ENCODE measurements around the gene HAPLN2. TPM values are rescaled to one million over a fixed set of nuclear protein-coding genes. Genes with fewer than 3 reads are reported as not detected.

The HAPLN2 gene
- total and polyA plus RNA-seq, 2 donors (not counting 1 experiment from before 2014, with no cell fraction given), result 0.13 TPM; not detected in 1

DNA sequence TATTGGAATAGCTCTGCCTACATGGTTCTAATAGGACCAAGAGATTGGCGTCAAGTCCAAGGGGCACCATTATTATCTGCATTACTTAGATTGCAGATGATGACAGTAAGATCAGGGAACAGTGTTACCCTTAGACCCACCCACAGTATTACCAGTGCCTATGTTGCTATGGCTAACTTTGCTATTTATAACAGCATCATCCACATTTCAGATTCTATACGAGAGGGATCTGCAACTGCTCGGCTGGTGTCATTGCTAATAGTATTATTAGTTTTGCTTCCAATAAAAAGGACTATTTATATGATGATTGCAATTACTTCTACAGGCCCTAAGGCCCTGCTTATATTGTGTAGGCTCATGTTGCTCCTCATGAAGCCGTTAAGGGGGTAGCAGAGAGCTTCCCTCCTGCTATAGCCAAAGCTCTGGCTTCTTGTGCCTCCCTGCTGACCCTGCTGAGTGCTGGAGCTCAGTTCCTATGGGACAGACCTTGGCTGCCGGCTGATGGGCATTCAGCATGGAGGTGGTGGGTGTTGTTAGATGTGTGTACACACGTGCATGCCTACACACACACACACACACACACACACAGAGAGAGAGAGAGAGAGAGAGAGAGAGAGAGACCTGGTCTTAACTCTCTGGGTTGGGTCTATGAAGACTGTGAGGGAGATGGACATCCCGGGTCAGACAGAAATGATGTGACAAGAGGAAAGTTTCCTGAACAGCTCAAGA lies 24.0 kb downstream of the HAPLN2 start:
- H3K4me1 Mint-ChIP-seq, result peaks cover 23% of the 10 kb centered on the region
- Histone ChIP-seq H3K36me3 (replicated peaks in 1 of 2; ENCODE audit: control extremely low read depth in 1 of 2, control insufficient read depth in 1 of 2, extremely low read depth in 1 of 2, insufficient read depth in 2 of 2, low read length in 1 of 2) (no peaks in the 10 kb centered on the region), H3K9ac (ENCODE audit: low read length) (no peak overlapping the region), H3K27me3 (replicated peaks in 1 of 4; ENCODE audit: control extremely low read depth in 1 of 4, control insufficient read depth in 3 of 4, insufficient read depth in 4 of 4, low read length in 3 of 4) (peaks cover 0 to 87% (median 54%) of the 10 kb centered on the region in 4 experiments), H3K9me3 (ENCODE audit: control extremely low read depth in 1 of 3, control insufficient read depth in 2 of 3, insufficient read depth in 1 of 3, low read length in 2 of 3) (peaks cover 0 to 6% (median 0%) of the 10 kb centered on the region in 3 donors), H3K4me1 (ENCODE audit: control insufficient read depth in 2 of 2, insufficient read depth in 2 of 2, low read length in 2 of 2) (peaks cover 24 to 28% of the 10 kb centered on the region in 2 donors), H3K4me2 (replicated peaks; ENCODE audit: low read depth, low read length, poor library complexity, severe bottlenecking) (no peak overlapping the region), H4K20me1 (ENCODE audit: control insufficient read depth, insufficient read depth, low read length, poor library complexity, severe bottlenecking) (no peaks in the 10 kb centered on the region), H3K27ac (ENCODE audit: low read length in 2 of 2) (no peak overlapping the region), H2AFZ (ENCODE audit: insufficient read depth, low read depth, low read length, poor library complexity, severe bottlenecking) (no peak overlapping the region), H3K4me3 (ENCODE audit: control extremely low read depth in 1 of 5, extremely low read depth in 1 of 5, insufficient read depth in 1 of 5, low read depth in 2 of 5, low read length in 4 of 5) (no peak overlapping the region), H3K79me2 (ENCODE audit: control insufficient read depth, insufficient read depth, low read length) (no peaks in the 10 kb centered on the region)
- no peak overlapping the region for H3K27ac Mint-ChIP-seq
- intact Hi-C loops (cut with micrococcal nuclease), result no loop called here
- peak overlapping the region; percentile 78 for H3K4me3 Mint-ChIP-seq
- 35% methylated on average over 2 of the region's 7 CpGs for WGBS (ENCODE audit: insufficient coverage)
- DNase-seq, result no peak
- CTCF ChIA-PET, result interaction anchor here (0.5 to 4.6 kb wide), 8 partner anchors 15 to 258 kb away, joined by 3 to 29 read pairs (median 4); no protein-coding TSS in a partner anchor
- peaks cover 83% of the 10 kb centered on the region for H3K27me3 Mint-ChIP-seq
- TF ChIP-seq, protein P1, sequence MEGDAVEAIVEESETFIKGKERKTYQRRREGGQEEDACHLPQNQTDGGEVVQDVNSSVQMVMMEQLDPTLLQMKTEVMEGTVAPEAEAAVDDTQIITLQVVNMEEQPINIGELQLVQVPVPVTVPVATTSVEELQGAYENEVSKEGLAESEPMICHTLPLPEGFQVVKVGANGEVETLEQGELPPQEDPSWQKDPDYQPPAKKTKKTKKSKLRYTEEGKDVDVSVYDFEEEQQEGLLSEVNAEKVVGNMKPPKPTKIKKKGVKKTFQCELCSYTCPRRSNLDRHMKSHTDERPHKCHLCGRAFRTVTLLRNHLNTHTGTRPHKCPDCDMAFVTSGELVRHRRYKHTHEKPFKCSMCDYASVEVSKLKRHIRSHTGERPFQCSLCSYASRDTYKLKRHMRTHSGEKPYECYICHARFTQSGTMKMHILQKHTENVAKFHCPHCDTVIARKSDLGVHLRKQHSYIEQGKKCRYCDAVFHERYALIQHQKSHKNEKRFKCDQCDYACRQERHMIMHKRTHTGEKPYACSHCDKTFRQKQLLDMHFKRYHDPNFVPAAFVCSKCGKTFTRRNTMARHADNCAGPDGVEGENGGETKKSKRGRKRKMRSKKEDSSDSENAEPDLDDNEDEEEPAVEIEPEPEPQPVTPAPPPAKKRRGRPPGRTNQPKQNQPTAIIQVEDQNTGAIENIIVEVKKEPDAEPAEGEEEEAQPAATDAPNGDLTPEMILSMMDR (IDR thresholded peaks at IDR 0.05), result no peak
- TF ChIP-seq EZH2 (IDR thresholded peaks at IDR 0.05; ENCODE audit: borderline replicate concordance, insufficient read depth, low read depth, low read length, poor library complexity, severe bottlenecking), result no peak
- POLR2A ChIA-PET, result no interaction called here
- H3K9me3 Mint-ChIP-seq (ENCODE audit: insufficient read depth), result no peaks in the 10 kb centered on the region
- no peak for ATAC-seq (ENCODE audit: low read depth)

DNA sequence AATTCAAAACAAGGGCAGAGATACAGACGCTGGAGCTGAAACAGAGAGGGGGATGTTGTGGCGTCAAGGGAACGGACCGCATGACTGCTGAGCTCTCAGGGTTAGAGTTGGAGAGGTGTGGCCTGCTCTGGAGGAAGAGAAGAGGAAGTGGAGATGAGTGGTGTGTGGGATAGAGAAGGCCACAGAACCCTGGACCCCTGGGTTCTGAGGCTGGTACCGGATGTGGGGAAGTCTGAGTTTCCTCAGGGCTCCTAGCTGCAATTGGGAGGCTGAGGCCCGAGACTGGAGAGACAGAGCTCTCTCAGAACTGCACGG lies 24.5 kb downstream of the HAPLN2 start:
- peaks cover 0 to 87% (median 53%) of the 10 kb centered on the region in 4 experiments for H3K27me3 ChIP-seq (replicated peaks in 1 of 4; ENCODE audit: control extremely low read depth in 1 of 4, control insufficient read depth in 3 of 4, insufficient read depth in 4 of 4, low read length in 3 of 4)
- peak; percentile 26 for ATAC-seq (ENCODE audit: low read depth)
- Mint-ChIP-seq H3K27me3 (peaks cover 83% of the 10 kb centered on the region), H3K9me3 (ENCODE audit: insufficient read depth) (no peaks in the 10 kb centered on the region), H3K4me1 (peaks cover 23% of the 10 kb centered on the region), H3K4me3 (no peak overlapping the region), H3K27ac (no peak overlapping the region)
- no peak overlapping the region for H3K4me2 ChIP-seq (replicated peaks; ENCODE audit: low read depth, low read length, poor library complexity, severe bottlenecking)
- POLR2A ChIA-PET, result no interaction called here
- H3K4me3 ChIP-seq (ENCODE audit: control extremely low read depth in 1 of 5, extremely low read depth in 1 of 5, insufficient read depth in 1 of 5, low read depth in 2 of 5, low read length in 4 of 5), result no peak overlapping the region
- H3K4me1 ChIP-seq (ENCODE audit: control insufficient read depth in 2 of 2, insufficient read depth in 2 of 2, low read length in 2 of 2), result peaks cover 24 to 28% of the 10 kb centered on the region in 2 donors
- CTCF ChIA-PET, result interaction anchor here (1.0 to 4.6 kb wide), 6 partner anchors 14 to 259 kb away, joined by 3 to 29 read pairs (median 4); no protein-coding TSS in a partner anchor
- TF ChIP-seq EZH2 (IDR thresholded peaks at IDR 0.05; ENCODE audit: borderline replicate concordance, insufficient read depth, low read depth, low read length, poor library complexity, severe bottlenecking), result no peak
- TF ChIP-seq, protein P1 (IDR thresholded peaks at IDR 0.05), result no peak
- H3K27ac ChIP-seq (ENCODE audit: low read length in 2 of 2), result no peak overlapping the region
- H3K79me2 ChIP-seq (ENCODE audit: control insufficient read depth, insufficient read depth, low read length), result no peaks in the 10 kb centered on the region
- H3K9ac ChIP-seq (ENCODE audit: low read length), result no peak overlapping the region
- H4K20me1 ChIP-seq (ENCODE audit: control insufficient read depth, insufficient read depth, low read length, poor library complexity, severe bottlenecking), result no peaks in the 10 kb centered on the region
- DNase-seq, result peak; percentile 59
- intact Hi-C loops (cut with micrococcal nuclease), result no loop called here
- peaks cover 0 to 6% (median 0%) of the 10 kb centered on the region in 3 donors for H3K9me3 ChIP-seq (ENCODE audit: control extremely low read depth in 1 of 3, control insufficient read depth in 2 of 3, insufficient read depth in 1 of 3, low read length in 2 of 3)
- no peak overlapping the region for H2AFZ ChIP-seq (ENCODE audit: insufficient read depth, low read depth, low read length, poor library complexity, severe bottlenecking)
- H3K36me3 ChIP-seq (replicated peaks in 1 of 2; ENCODE audit: control extremely low read depth in 1 of 2, control insufficient read depth in 1 of 2, extremely low read depth in 1 of 2, insufficient read depth in 2 of 2, low read length in 1 of 2), result no peaks in the 10 kb centered on the region
- WGBS (ENCODE audit: insufficient coverage), result 3% methylated on average over 7 of the region's 7 CpGs

All from B cell (primary cell).